GM12865 (cell line): ENCODE results near the gene EFEMP1.

Experiments
- DNase-seq: peaks from one replicate; pipeline ENCODE4 v3.0.0; 2010; ENCODE audit warnings: low read depth
- H3K4me3 ChIP-seq: 2 replicates; pipeline ENCODE4 v1.5.1; 2011; ENCODE audit warnings: mild to moderate bottlenecking, low read depth, low read length, control low read depth
- CTCF ChIP-seq: IDR thresholded peaks from 2 replicates; pipeline ENCODE4 v1.5.1; 2011; ENCODE audit warnings: low read length, control low read depth, low read depth, inconsistent platforms; ENCODE audit not compliant: insufficient read depth; ENCODE audit errors: missing control alignments

EFEMP1 gene

GRCh38 chr2:55962915-55963314 is 39.3 kb upstream of the EFEMP1 start:
- no peak for DNase-seq
- H3K4me3 ChIP-seq, result no peak overlapping the region
- TF ChIP-seq CTCF, result no peak

- TF ChIP-seq CTCF, result peak; percentile 55
- peak; percentile 63 for DNase-seq
Observed at GRCh38 chr2:55961318-55961911, 37.8 kb upstream of the EFEMP1 start.

GRCh38 chr2:55958756-55959155 is 35.2 kb upstream of the EFEMP1 start:
- no peak for TF ChIP-seq CTCF
- no peak overlapping the region for H3K4me3 ChIP-seq
- no peak for DNase-seq

More at GRCh38 chr2:55961318-55961911, 37.8 kb upstream of the EFEMP1 start:
- no peak overlapping the region for H3K4me3 ChIP-seq

GRCh38 chr2:55957142-55957541 is 33.6 kb upstream of the EFEMP1 start:
- no peak for DNase-seq
- H3K4me3 ChIP-seq, result no peak overlapping the region
- TF ChIP-seq CTCF, result no peak

GRCh38 chr2:55954306-55955035 is 30.9 kb upstream of the EFEMP1 start:
- no peak for TF ChIP-seq CTCF
- DNase-seq, result no peak

GRCh38 chr2:55952415-55952814 is 28.8 kb upstream of the EFEMP1 start:
- TF ChIP-seq CTCF, result no peak
- no peak overlapping the region for H3K4me3 ChIP-seq
- DNase-seq, result no peak

More at GRCh38 chr2:55954306-55955035, 30.9 kb upstream of the EFEMP1 start:
- no peak overlapping the region for H3K4me3 ChIP-seq

GRCh38 chr2:55951533-55951932 is 28.0 kb upstream of the EFEMP1 start:
- no peak for DNase-seq

More at GRCh38 chr2:55951533-55951932, 28.0 kb upstream of the EFEMP1 start:
- no peak overlapping the region for H3K4me3 ChIP-seq
- no peak for TF ChIP-seq CTCF
